ENCODE results near the gene TNS3.

Gene TNS3

DNA sequence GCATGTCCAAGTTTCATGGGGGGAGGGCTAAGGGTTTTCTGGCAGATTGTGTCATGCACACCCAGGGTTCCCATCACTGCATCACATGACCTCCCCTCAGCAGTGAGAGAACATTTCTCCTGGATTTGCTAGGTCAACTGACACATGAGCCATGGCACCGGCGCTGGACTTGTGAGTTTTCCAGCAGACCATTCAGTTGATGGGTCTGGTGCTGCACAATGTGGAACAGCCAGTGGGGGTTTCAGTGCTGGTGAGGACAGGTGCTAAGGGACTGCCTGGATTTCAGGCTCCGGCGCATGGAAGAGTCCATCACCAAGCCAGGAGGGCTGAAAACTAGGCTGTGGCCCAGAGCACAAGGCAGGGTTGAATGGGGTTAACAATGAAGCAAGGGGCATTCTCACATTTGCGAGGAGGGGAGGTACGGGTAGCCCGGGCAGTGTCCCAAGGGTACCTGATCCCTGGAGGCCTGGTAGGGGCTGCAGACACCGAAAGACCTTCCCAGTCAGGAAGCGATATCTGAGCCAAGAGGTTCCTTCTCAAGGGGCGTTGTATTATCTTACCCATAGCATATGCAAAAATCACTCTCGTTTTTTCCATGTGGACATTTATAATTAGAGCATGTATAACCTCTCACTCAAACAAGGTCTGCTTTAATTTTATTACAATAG is 203.0 kb downstream of the TNS3 start:
- no peaks in the 10 kb centered on the region for H3K27me3 ChIP-seq (ENCODE audit: insufficient read depth, low read length)
- peaks cover 10% of the 10 kb centered on the region for H3K4me1 ChIP-seq (ENCODE audit: control insufficient read depth, insufficient read depth, low read length, unreplicated experiment)
- no peak overlapping the region for H2AFZ ChIP-seq (ENCODE audit: low read length, unreplicated experiment)
- no peak overlapping the region for H3K27ac ChIP-seq (ENCODE audit: low read depth, low read length)
- no peaks in the 10 kb centered on the region for H3K79me2 ChIP-seq (ENCODE audit: control insufficient read depth, insufficient read depth, low read length, unreplicated experiment)
- no peak overlapping the region for H3K4me3 ChIP-seq (ENCODE audit: low read depth, low read length)
- H3K36me3 ChIP-seq (ENCODE audit: insufficient read depth, low read length) = 0 out of 2 replicates have a peak, but pooled peaks cover 4% of the 10 kb centered on the region

- H3K4me3 ChIP-seq (ENCODE audit: low read depth, low read length) = no peak overlapping the region
- no peaks in the 10 kb centered on the region for H3K27me3 ChIP-seq (ENCODE audit: insufficient read depth, low read length)
- no peaks in the 10 kb centered on the region for H3K79me2 ChIP-seq (ENCODE audit: control insufficient read depth, insufficient read depth, low read length, unreplicated experiment)
- peaks cover 10% of the 10 kb centered on the region for H3K4me1 ChIP-seq (ENCODE audit: control insufficient read depth, insufficient read depth, low read length, unreplicated experiment)
- no peak overlapping the region for H2AFZ ChIP-seq (ENCODE audit: low read length, unreplicated experiment)
- H3K27ac ChIP-seq (ENCODE audit: low read depth, low read length) = no peak overlapping the region
- H3K36me3 ChIP-seq (ENCODE audit: insufficient read depth, low read length) = 0 out of 2 replicates have a peak, but pooled peaks cover 4% of the 10 kb centered on the region
These were observed 204.2 kb downstream of the TNS3 start for GRCh38 chr7:47377741-47378140.

DNA sequence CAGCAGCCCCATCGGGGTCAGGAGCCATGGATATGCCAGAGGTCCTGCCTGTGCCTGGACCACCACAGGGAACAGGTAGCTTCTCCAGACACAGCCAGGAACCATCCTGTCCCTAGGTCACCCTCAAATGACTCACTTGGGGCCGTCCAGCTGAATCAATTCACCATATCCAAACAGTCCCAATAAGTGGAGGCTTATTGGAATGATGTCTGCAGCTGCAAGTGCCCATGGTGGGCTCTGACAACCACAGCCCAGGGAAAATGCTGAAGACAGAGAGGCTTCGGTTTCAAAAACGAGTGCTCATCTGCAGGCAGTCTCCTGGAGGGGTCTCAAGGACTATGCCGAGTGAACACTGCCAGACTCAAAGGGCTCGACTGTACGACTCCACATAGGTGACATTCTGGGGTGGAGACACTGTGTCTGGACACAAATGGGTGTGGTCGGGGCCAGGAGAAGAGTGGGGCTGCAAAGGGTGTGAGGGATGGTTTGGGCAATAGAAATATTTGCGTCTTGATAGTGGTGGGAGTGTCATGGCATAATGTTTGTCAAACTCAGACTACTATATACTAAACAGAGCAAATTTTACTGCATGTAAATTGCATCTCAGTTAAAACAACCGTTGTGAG is 204.8 kb downstream of the TNS3 start:
- 0 out of 2 replicates have a peak, but pooled peaks cover 4% of the 10 kb centered on the region for H3K36me3 ChIP-seq (ENCODE audit: insufficient read depth, low read length)
- peaks cover 13% of the 10 kb centered on the region for H3K4me1 ChIP-seq (ENCODE audit: control insufficient read depth, insufficient read depth, low read length, unreplicated experiment)
- no peak overlapping the region for H3K27ac ChIP-seq (ENCODE audit: low read depth, low read length)
- H3K27me3 ChIP-seq (ENCODE audit: insufficient read depth, low read length) = no peaks in the 10 kb centered on the region
- H3K79me2 ChIP-seq (ENCODE audit: control insufficient read depth, insufficient read depth, low read length, unreplicated experiment) = no peaks in the 10 kb centered on the region
- no peak overlapping the region for H3K4me3 ChIP-seq (ENCODE audit: low read depth, low read length)
- no peak overlapping the region for H2AFZ ChIP-seq (ENCODE audit: low read length, unreplicated experiment)

GRCh38 chr7:47375121-47375938 is 206.6 kb downstream of the TNS3 start:
- Histone ChIP-seq H3K36me3 (ENCODE audit: insufficient read depth, low read length) (peaks cover 8% of the 10 kb centered on the region; the same call in 1 of the 2 replicates), H3K27ac (ENCODE audit: low read depth, low read length) (no peak overlapping the region), H3K4me1 (ENCODE audit: control insufficient read depth, insufficient read depth, low read length, unreplicated experiment) (peaks cover 15% of the 10 kb centered on the region), H2AFZ (ENCODE audit: low read length, unreplicated experiment) (no peak overlapping the region), H3K4me3 (ENCODE audit: low read depth, low read length) (no peak overlapping the region), H3K79me2 (ENCODE audit: control insufficient read depth, insufficient read depth, low read length, unreplicated experiment) (no peaks in the 10 kb centered on the region), H3K27me3 (ENCODE audit: insufficient read depth, low read length) (no peaks in the 10 kb centered on the region)

DNA sequence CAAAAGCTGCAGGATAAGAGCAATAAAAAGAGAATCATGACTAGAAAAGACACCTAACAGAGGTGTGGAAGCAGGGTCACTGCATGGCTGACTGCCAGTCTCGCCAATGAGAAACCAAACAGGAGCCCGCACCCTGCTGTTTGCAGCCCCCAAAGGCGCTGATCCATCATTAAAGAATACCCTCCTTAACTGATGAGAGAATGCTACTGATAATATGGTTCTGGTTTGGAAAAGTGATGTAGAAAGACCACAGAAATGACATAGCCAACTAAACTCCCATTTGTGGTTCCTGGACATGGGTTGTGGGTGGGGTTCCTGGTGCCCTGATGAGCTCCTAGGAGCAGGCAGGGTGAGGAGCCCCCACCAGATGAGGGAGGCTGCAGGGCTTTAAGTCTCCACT is 207.4 kb downstream of the TNS3 start:
- H2AFZ ChIP-seq (ENCODE audit: low read length, unreplicated experiment) = no peak overlapping the region
- peaks cover 8% of the 10 kb centered on the region; the same call in 1 of the 2 replicates for H3K36me3 ChIP-seq (ENCODE audit: insufficient read depth, low read length)
- H3K4me1 ChIP-seq (ENCODE audit: control insufficient read depth, insufficient read depth, low read length, unreplicated experiment) = peaks cover 7% of the 10 kb centered on the region
- no peak overlapping the region for H3K4me3 ChIP-seq (ENCODE audit: low read depth, low read length)
- H3K79me2 ChIP-seq (ENCODE audit: control insufficient read depth, insufficient read depth, low read length, unreplicated experiment) = no peaks in the 10 kb centered on the region
- no peak overlapping the region for H3K27ac ChIP-seq (ENCODE audit: low read depth, low read length)
- no peaks in the 10 kb centered on the region for H3K27me3 ChIP-seq (ENCODE audit: insufficient read depth, low read length)

DNA sequence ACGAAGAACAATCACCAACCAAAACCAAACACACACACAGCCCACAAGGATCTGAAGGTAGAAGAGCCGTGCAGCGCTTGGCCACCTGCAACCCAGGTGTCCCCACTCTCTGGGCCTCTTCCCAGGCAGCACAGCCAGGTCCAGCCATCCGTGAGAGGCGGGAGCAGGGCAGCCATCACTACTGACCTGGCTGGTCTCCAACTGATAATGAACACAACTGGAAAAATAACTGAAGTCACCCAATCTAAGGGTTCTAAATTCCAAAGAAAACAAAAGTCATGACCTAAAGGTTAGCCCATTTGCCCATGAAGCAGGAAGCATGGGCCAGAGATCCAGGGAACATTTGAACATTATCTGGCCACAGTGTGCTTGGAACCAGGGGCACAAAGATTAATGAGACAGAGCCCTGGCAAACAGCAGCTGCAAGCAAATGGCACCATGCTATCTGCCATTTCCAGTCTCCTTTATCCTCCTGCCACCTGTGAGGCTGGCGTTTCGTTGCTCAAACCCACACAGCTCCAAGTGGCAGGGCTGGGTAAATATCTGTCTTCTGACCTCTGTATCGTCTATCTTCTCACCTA is 207.9 kb downstream of the TNS3 start:
- Histone ChIP-seq H3K4me1 (ENCODE audit: control insufficient read depth, insufficient read depth, low read length, unreplicated experiment) (peaks cover 6% of the 10 kb centered on the region), H3K27ac (ENCODE audit: low read depth, low read length) (no peak overlapping the region)

DNA sequence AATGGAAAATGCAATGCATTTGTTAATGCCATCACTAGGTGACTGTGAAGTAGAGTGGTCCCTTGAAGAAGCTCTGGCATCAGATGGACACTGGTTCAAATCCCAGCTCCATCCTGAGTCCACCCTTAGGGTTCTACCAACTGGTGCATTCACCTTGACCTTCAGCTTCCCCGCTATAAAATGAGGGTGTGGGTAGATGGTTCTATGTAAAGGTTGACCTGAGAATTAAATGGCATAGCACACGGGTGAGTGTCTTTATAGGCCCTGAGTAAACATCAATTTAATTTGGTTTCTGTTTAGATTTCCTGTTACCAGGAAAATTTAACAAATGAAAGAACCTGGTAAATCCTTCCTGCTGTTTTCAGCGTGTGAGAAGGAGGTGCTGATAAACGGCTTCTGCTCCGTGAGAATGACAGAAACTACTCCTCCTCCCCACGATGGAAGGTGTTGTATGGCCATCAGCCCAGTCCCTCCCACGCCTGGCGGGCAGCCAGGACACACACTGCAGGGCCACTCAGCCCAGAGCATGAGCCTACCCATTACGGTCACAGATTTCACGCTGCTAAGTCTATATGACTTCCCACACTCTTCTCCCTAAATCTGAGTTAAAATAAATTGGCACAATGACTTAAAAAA is 210.1 kb downstream of the TNS3 start:
- Histone ChIP-seq H3K79me2 (ENCODE audit: control insufficient read depth, insufficient read depth, low read length, unreplicated experiment) (no peaks in the 10 kb centered on the region), H3K27ac (ENCODE audit: low read depth, low read length) (no peak overlapping the region), H3K4me1 (ENCODE audit: control insufficient read depth, insufficient read depth, low read length, unreplicated experiment) (peaks cover 6% of the 10 kb centered on the region), H3K4me3 (ENCODE audit: low read depth, low read length) (no peak overlapping the region), H3K27me3 (ENCODE audit: insufficient read depth, low read length) (no peaks in the 10 kb centered on the region), H2AFZ (ENCODE audit: low read length, unreplicated experiment) (no peak overlapping the region), H3K36me3 (ENCODE audit: insufficient read depth, low read length) (peaks cover 8% of the 10 kb centered on the region; the same call in 1 of the 2 replicates)

More for the DNA sequence above, 207.9 kb downstream of the TNS3 start:
- H3K27me3 ChIP-seq (ENCODE audit: insufficient read depth, low read length) = no peaks in the 10 kb centered on the region
- no peak overlapping the region for H3K4me3 ChIP-seq (ENCODE audit: low read depth, low read length)
- no peaks in the 10 kb centered on the region for H3K79me2 ChIP-seq (ENCODE audit: control insufficient read depth, insufficient read depth, low read length, unreplicated experiment)
- H3K36me3 ChIP-seq (ENCODE audit: insufficient read depth, low read length) = peaks cover 8% of the 10 kb centered on the region; the same call in 1 of the 2 replicates
- no peak overlapping the region for H2AFZ ChIP-seq (ENCODE audit: low read length, unreplicated experiment)

DNA sequence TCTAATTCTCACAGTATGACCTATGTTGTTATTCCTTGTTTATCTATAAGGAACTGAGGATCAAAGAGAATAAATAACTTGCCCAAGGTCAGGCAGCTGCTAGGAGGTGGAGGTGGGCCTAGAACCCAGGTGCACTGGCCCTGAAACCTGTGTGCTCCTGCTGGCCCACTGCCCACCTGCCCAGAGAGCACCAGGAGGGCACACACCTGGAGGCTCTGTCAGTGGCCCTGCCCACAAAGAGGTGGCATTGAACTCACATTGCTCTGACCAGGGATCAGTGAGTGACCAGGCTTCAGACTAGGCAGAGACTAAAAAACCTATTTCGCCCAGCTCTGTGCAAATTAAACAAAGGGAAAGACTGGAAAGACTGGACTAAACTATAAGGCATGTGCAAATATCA is 210.6 kb downstream of the TNS3 start:
- Histone ChIP-seq H3K79me2 (ENCODE audit: control insufficient read depth, insufficient read depth, low read length, unreplicated experiment) (no peaks in the 10 kb centered on the region), H3K4me1 (ENCODE audit: control insufficient read depth, insufficient read depth, low read length, unreplicated experiment) (peaks cover 6% of the 10 kb centered on the region), H2AFZ (ENCODE audit: low read length, unreplicated experiment) (no peak overlapping the region), H3K36me3 (ENCODE audit: insufficient read depth, low read length) (peaks cover 8% of the 10 kb centered on the region; the same call in 1 of the 2 replicates), H3K27me3 (ENCODE audit: insufficient read depth, low read length) (no peaks in the 10 kb centered on the region), H3K27ac (ENCODE audit: low read depth, low read length) (no peak overlapping the region), H3K4me3 (ENCODE audit: low read depth, low read length) (no peak overlapping the region)

GRCh38 chr7:47370461-47371042 is 211.4 kb downstream of the TNS3 start:
- no peak overlapping the region for H3K27ac ChIP-seq (ENCODE audit: low read depth, low read length)
- no peaks in the 10 kb centered on the region for H3K79me2 ChIP-seq (ENCODE audit: control insufficient read depth, insufficient read depth, low read length, unreplicated experiment)
- no peak overlapping the region for H3K4me3 ChIP-seq (ENCODE audit: low read depth, low read length)
- H3K36me3 ChIP-seq (ENCODE audit: insufficient read depth, low read length) = peaks cover 8% of the 10 kb centered on the region; the same call in 1 of the 2 replicates
- H3K4me1 ChIP-seq (ENCODE audit: control insufficient read depth, insufficient read depth, low read length, unreplicated experiment) = peaks cover 6% of the 10 kb centered on the region
- H3K27me3 ChIP-seq (ENCODE audit: insufficient read depth, low read length) = no peaks in the 10 kb centered on the region
- H2AFZ ChIP-seq (ENCODE audit: low read length, unreplicated experiment) = no peak overlapping the region

DNA sequence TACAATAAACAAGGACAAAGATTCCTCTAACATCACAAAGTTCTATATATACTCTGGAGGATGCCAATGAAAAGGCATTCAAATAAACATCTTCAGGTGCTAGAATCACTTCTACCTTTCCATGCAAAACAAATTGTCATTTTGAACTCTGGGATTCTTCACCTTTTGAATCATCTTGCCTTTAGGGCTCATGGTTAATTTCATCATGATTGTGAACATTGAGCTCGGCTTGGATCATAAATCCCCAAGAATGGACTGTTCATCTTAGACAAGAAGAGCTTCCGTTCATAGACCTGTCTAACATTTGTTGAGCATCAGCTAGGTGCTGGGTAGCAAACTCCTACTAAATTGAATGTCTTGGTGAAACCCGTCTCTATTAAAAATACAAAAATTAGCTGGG is 212.2 kb downstream of the TNS3 start:
- peaks cover 8% of the 10 kb centered on the region; the same call in 1 of the 2 replicates for H3K36me3 ChIP-seq (ENCODE audit: insufficient read depth, low read length)
- H3K27me3 ChIP-seq (ENCODE audit: insufficient read depth, low read length) = no peaks in the 10 kb centered on the region
- H3K27ac ChIP-seq (ENCODE audit: low read depth, low read length) = no peak overlapping the region
- no peak overlapping the region for H3K4me3 ChIP-seq (ENCODE audit: low read depth, low read length)
- H2AFZ ChIP-seq (ENCODE audit: low read length, unreplicated experiment) = no peak overlapping the region
- no peaks in the 10 kb centered on the region for H3K79me2 ChIP-seq (ENCODE audit: control insufficient read depth, insufficient read depth, low read length, unreplicated experiment)
- peaks cover 6% of the 10 kb centered on the region for H3K4me1 ChIP-seq (ENCODE audit: control insufficient read depth, insufficient read depth, low read length, unreplicated experiment)
